Cardiac fibroblast (primary cell): ENCODE results near the gene PDS5A.

Source experiments
- DNase-seq, 2 donors: peaks; one replicate each; pipeline versions ENCODE4 v3.0.0 to v3.0.0-alpha.2; 2010; ENCODE audit warnings: low read depth in 2 of 2
- H3K4me3 ChIP-seq, 2 donors: replicated peaks in 1 of 2; 1 replicate in 1 of 2; 2 replicates in 1 of 2; pipeline ENCODE4 v1.5.1; 2011; ENCODE audit warnings: low read depth in 2 of 2, low read length in 2 of 2, mild to moderate bottlenecking in 2 of 2, moderate library complexity in 1 of 2
- TF ChIP-seq, protein P1 (sequence below): IDR thresholded peaks from one replicate; pipeline ENCODE4 v1.5.1; 2011; ENCODE audit warnings: low read depth, mild to moderate bottlenecking, low read length, inconsistent platforms

The PDS5A gene

DNA sequence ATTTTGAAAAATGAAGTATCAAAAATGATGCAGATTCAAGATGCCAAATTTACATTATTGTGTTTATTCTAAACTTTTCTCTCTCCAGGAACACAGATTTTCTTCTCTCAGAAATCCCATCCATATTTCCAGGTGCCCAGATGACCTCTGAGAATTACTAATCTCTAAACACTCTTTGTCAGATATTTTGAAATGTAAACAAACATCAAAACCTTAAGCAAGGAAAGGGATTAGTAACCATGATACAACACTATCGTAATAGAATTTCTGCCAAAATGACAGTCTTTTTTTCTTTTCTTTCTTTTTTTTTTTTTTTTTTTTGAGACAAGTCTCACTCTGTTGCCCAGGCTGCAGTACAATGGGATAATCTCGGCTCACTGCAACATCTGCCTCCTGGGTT lies 76.7 kb downstream of the PDS5A start:
- no peak overlapping the region for H3K4me3 ChIP-seq
- no peak for DNase-seq

DNA sequence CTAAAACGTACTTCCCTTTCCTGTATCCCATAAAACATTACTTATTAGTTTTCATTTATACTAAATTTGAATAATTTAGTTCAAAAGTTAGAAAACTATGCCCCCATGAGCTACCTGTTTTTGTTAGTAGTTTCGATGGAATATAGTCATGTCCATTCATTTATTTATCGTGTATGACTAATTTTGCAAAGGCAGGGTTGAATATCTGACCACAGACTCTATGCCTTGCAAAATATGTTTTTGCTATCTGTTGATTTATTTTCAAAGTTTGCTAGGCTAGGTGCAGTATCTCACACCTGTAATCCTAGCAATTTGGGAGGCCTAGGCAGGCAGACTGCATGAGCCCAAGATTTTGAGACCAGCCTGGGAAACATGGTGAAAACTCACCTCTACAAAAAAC lies 78.4 kb downstream of the PDS5A start:
- H3K4me3 ChIP-seq, result no peak overlapping the region
- TF ChIP-seq, protein P1, sequence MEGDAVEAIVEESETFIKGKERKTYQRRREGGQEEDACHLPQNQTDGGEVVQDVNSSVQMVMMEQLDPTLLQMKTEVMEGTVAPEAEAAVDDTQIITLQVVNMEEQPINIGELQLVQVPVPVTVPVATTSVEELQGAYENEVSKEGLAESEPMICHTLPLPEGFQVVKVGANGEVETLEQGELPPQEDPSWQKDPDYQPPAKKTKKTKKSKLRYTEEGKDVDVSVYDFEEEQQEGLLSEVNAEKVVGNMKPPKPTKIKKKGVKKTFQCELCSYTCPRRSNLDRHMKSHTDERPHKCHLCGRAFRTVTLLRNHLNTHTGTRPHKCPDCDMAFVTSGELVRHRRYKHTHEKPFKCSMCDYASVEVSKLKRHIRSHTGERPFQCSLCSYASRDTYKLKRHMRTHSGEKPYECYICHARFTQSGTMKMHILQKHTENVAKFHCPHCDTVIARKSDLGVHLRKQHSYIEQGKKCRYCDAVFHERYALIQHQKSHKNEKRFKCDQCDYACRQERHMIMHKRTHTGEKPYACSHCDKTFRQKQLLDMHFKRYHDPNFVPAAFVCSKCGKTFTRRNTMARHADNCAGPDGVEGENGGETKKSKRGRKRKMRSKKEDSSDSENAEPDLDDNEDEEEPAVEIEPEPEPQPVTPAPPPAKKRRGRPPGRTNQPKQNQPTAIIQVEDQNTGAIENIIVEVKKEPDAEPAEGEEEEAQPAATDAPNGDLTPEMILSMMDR, result no peak
- no peak for DNase-seq

More for the DNA sequence above, 76.7 kb downstream of the PDS5A start:
- TF ChIP-seq, protein P1, result no peak

DNA sequence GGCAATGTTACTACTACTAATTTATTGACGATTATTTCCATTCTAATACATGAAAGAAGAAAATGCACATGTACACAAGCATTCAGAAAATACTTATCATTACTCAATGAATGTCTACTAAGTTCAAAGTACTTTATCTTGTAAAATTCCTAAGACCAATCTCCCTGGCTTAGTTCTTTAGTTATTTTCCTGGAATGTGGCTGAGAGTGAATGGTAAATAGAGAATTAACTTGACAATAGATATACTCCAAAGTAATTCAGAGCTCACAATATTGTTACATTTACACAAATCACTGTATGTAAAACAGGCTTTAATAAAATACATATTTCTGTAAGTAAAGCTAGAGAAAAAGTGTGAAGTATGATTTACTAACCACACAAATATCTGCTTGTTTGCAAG lies 79.7 kb downstream of the PDS5A start:
- H3K4me3 ChIP-seq, result no peak overlapping the region
- TF ChIP-seq, protein P1, result no peak
- no peak for DNase-seq

DNA sequence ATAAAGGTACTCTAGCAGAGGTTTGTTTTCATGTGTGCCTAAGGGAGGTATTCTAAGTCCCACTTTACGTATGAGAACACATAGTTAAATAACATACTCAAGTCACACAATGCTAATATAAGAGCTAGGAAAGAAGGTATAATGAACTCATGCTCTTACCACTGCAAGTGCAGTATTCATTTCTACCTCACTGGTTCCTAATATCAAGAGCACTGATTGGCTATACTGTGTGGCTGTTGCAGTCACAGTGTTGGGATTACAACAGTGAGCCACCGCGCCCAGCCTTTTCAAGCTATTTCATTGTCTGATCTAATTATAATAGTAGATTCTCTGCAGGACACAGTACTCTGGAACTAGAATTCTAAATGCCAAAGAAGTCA lies 84.0 kb downstream of the PDS5A start:
- no peak for DNase-seq
- H3K4me3 ChIP-seq, result no peak overlapping the region
- TF ChIP-seq, protein P1, result no peak

DNA sequence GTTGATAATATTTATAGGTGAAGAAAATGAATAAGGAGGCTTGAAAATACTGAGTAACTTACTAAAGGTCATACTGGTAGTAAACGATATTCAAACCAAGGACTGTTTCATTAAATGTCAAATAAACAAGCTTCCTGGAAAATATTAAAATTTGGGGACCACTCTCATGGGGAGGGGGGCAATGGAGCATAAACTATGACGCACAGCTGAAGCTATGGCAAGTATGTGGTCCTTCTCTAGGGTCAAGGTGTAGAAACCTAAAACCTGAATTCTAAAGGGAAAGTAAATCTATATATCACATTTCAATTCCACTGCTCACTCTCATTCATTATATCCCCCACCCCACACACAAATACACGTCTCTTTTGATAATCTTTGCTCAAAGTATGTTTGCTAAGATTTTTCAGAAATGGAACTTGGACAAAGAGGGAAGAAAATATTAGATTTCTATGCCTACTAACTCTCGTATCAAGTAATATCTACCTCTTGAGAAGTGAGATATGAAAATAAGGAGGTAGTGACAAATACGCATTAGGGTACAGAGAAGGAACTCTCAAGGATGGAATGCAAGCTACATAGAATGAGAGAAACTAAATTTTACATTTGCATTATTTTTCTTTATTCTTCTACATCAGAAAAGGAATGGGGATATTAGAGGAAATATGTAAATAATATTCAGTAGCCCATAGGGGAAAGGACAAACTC lies 84.6 kb downstream of the PDS5A start:
- TF ChIP-seq, protein P1, result no peak
- no peak for DNase-seq
- no peak overlapping the region for H3K4me3 ChIP-seq

DNA sequence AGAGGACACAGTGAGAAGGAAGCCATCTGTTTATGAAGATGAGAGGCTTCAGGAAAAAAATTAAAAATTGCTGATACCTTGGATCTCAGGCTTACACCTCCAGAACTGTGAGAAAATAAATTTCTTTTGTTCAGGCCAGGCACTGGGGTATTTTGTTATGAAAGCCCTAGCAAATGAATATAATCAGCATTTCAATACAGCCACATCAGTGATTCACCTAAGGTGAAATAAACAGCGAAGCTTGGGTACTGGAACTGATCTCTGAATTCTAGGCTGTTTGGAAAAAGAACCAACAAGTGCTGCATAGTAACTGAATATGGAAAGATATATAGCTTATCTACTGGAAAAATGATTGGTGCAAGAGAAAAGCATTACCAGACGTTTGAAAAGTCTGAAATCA lies 88.5 kb downstream of the PDS5A start:
- no peak overlapping the region for H3K4me3 ChIP-seq
- DNase-seq, result no peak
- TF ChIP-seq, protein P1, result no peak

DNA sequence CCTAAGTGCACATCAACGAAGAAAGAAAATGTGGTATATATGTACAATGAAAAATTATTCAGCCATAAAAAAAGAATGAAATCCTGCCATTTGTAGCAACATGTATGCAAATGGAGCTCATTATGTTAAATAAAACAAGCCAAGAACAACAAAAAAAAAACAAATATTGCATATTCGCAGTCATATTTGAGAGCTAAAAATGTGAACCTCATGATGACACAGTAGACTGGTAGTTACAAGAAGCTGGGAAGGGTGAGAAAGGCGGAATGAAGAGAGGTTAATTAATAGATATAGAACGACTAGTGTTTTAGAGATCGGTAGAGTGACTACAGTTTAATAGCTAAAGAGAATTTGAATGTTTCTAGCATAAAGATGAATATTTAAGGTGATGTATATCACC lies 89.2 kb downstream of the PDS5A start:
- DNase-seq, result no peak
- H3K4me3 ChIP-seq, result no peak overlapping the region
- TF ChIP-seq, protein P1, result no peak
